HEK293T (cell line): ENCODE data around the gene CR1.

Source experiments
- ARNT ChIP-seq: fragments of 450-650 bp; IDR thresholded peaks from 2 replicates; pipeline ENCODE4 v1.6.1; 2017; ENCODE audit warnings: mild to moderate bottlenecking
- BHLHE40 ChIP-seq: fragments of 450-650 bp; IDR thresholded peaks from 2 replicates; pipeline ENCODE4 v1.6.1; 2016; ENCODE audit warnings: mild to moderate bottlenecking, moderate library complexity, borderline replicate concordance
- CTBP1 ChIP-seq: fragments of 450-650 bp; IDR thresholded peaks from 2 replicates; pipeline ENCODE4 v1.6.1; 2016; ENCODE audit warnings: borderline replicate concordance
- FOXM1 ChIP-seq: fragments of 450-650 bp; IDR thresholded peaks from 2 replicates; pipeline ENCODE4 v1.6.1; 2017; ENCODE audit warnings: mild to moderate bottlenecking, borderline replicate concordance
- NFRKB ChIP-seq: fragments of 450-650 bp; IDR thresholded peaks from 2 replicates; pipeline ENCODE4 v1.6.1; 2016; ENCODE audit warnings: mild to moderate bottlenecking, moderate library complexity
- SP1 ChIP-seq: fragments of 450-650 bp; IDR thresholded peaks from 2 replicates; pipeline ENCODE4 v1.6.1; 2017
- SUZ12 ChIP-seq: fragments of 450-650 bp; IDR thresholded peaks from 2 replicates; pipeline ENCODE4 v1.6.1; 2016; ENCODE audit warnings: mild to moderate bottlenecking
- TARDBP ChIP-seq: fragments of 450-650 bp; IDR thresholded peaks from 2 replicates; pipeline ENCODE4 v1.6.1; 2016
- ZNF384 ChIP-seq: fragments of 450-650 bp; IDR thresholded peaks from 2 replicates; pipeline ENCODE4 v1.6.1; 2016

GRCh38 chr1:207461649-207462048 is 34.3 kb upstream of the CR1 start:
- no peak for TF ChIP-seq BHLHE40
- no peak for TF ChIP-seq FOXM1
- TF ChIP-seq NFRKB, result no peak
- TF ChIP-seq SUZ12, result no peak
- no peak for TF ChIP-seq ZNF384
- no peak for TF ChIP-seq SP1
- TF ChIP-seq TARDBP, result no peak
- TF ChIP-seq ARNT, result no peak
- TF ChIP-seq CTBP1, result no peak
